ENCODE measurements around the gene IPO4.
A peak's percentile ranks its signal among the peaks of the same experiment; 100 is the strongest.

The IPO4 gene

DNA sequence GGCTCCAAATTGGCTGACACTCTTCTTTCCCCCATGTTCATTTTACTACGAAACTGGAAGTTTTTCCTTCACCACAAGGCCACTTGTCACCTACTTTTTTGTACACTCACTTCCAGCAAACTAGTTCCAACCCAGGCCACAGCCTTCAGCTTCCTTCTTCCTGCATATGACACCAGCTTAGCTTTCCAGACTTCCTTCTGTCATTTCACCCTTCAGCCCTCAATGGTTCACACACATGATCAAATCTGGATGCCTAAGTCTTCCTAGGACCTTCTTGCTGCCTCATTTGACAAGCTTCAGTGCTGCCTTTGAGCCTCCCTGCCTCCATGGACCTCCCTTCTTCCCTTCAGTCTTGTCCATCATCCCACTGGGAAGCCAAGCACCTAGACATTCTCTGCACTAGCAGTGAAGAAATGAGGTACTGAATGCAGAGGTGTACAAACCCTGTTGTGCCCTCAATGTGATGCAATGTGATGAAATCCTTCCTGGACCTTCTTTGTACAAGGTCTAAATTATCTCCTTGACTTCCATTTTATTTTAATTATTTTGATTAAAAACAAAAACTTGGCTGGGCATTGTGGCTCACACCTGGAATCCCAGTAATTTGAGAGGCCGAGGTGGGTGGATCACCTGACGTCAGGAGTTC is 21.0 kb downstream of the IPO4 start:
- H3K4me1 ChIP-seq (ENCODE audit: control insufficient read depth in 1 of 2, insufficient read depth in 2 of 2, low read length in 2 of 2): peaks cover 3 to 7% of the 10 kb centered on the region in 2 experiments
- no peak overlapping the region for H2BK12ac ChIP-seq (ENCODE audit: low read length)
- no peak overlapping the region for H3K18ac ChIP-seq (ENCODE audit: low read length)
- no peak overlapping the region for H3K4me2 ChIP-seq (ENCODE audit: low read length)
- H3K4me3 ChIP-seq (ENCODE audit: low read depth, low read length): no peak overlapping the region
- no peak overlapping the region for H4K91ac ChIP-seq (ENCODE audit: low read depth, low read length)
- no peak overlapping the region for H3K4ac ChIP-seq (ENCODE audit: low read depth, low read length)
- WGBS (ENCODE audit: extremely low coverage, insufficient coverage, insufficient read length): no CpG with 5 or more reads among the region's 3 CpGs
- peaks cover 39 to 44% of the 10 kb centered on the region in 2 experiments for H3K36me3 ChIP-seq (ENCODE audit: control insufficient read depth in 1 of 2, insufficient read depth in 2 of 2, low read length in 2 of 2)
- no peak overlapping the region for H3K14ac ChIP-seq (ENCODE audit: low read length)
- no peak overlapping the region for H3K9ac ChIP-seq (ENCODE audit: low read length)
- H3K79me2 ChIP-seq (ENCODE audit: control insufficient read depth, insufficient read depth, low read length, poor library complexity): no peaks in the 10 kb centered on the region
- H2BK5ac ChIP-seq (ENCODE audit: low read depth, low read length, poor library complexity): no peak overlapping the region
- no peaks in the 10 kb centered on the region for H3K79me1 ChIP-seq (ENCODE audit: low read length)
- no peak overlapping the region for H3K27ac ChIP-seq (ENCODE audit: low read depth, low read length)
- H4K8ac ChIP-seq (ENCODE audit: low read depth, low read length): no peak overlapping the region
- no peak overlapping the region for H2AK5ac ChIP-seq (ENCODE audit: low read length)
- H3K9me3 ChIP-seq (ENCODE audit: insufficient read depth, low read depth, low read length): no peaks in the 10 kb centered on the region
- no peak overlapping the region for H4K12ac ChIP-seq (ENCODE audit: low read depth, low read length)
- H2BK120ac ChIP-seq (ENCODE audit: insufficient read depth, low read length, poor library complexity): no peak overlapping the region
- DNase-seq: no peak
- H3K27me3 ChIP-seq (ENCODE audit: insufficient read depth, low read length): no peaks in the 10 kb centered on the region
- H3K23ac ChIP-seq (ENCODE audit: low read length): no peak overlapping the region
- no peak overlapping the region for H2AFZ ChIP-seq (ENCODE audit: insufficient read depth, low read length, poor library complexity)

GRCh38 chr14:24165785-24166184 is 22.8 kb downstream of the IPO4 start:
- H3K18ac ChIP-seq (ENCODE audit: low read length): no peak overlapping the region
- H3K79me2 ChIP-seq (ENCODE audit: control insufficient read depth, insufficient read depth, low read length, poor library complexity): peaks cover 2% of the 10 kb centered on the region
- no peak overlapping the region for H3K27ac ChIP-seq (ENCODE audit: low read depth, low read length)
- DNase-seq: no peak
- no peak overlapping the region for H3K9ac ChIP-seq (ENCODE audit: low read length)
- H3K14ac ChIP-seq (ENCODE audit: low read length): no peak overlapping the region
- no peak overlapping the region for H2BK120ac ChIP-seq (ENCODE audit: insufficient read depth, low read length, poor library complexity)
- H3K4me3 ChIP-seq (ENCODE audit: low read depth, low read length): no peak overlapping the region
- WGBS (ENCODE audit: extremely low coverage, insufficient coverage, insufficient read length): no CpG with 5 or more reads among the region's 5 CpGs
- H4K8ac ChIP-seq (ENCODE audit: low read depth, low read length): no peak overlapping the region
- no peak overlapping the region for H2AK5ac ChIP-seq (ENCODE audit: low read length)
- no peak overlapping the region for H3K4me2 ChIP-seq (ENCODE audit: low read length)
- no peaks in the 10 kb centered on the region for H3K27me3 ChIP-seq (ENCODE audit: insufficient read depth, low read length)
- peaks cover 6 to 7% of the 10 kb centered on the region in 2 experiments for H3K4me1 ChIP-seq (ENCODE audit: control insufficient read depth in 1 of 2, insufficient read depth in 2 of 2, low read length in 2 of 2)
- no peaks in the 10 kb centered on the region for H3K9me3 ChIP-seq (ENCODE audit: insufficient read depth, low read depth, low read length)
- H2BK12ac ChIP-seq (ENCODE audit: low read length): no peak overlapping the region
- H3K23ac ChIP-seq (ENCODE audit: low read length): no peak overlapping the region
- H4K91ac ChIP-seq (ENCODE audit: low read depth, low read length): no peak overlapping the region
- H3K36me3 ChIP-seq (ENCODE audit: control insufficient read depth in 1 of 2, insufficient read depth in 2 of 2, low read length in 2 of 2): peaks cover 42 to 44% of the 10 kb centered on the region in 2 experiments
- H2AFZ ChIP-seq (ENCODE audit: insufficient read depth, low read length, poor library complexity): no peak overlapping the region
- peaks cover 4% of the 10 kb centered on the region for H3K79me1 ChIP-seq (ENCODE audit: low read length)
- H2BK5ac ChIP-seq (ENCODE audit: low read depth, low read length, poor library complexity): no peak overlapping the region
- no peak overlapping the region for H4K12ac ChIP-seq (ENCODE audit: low read depth, low read length)
- no peak overlapping the region for H3K4ac ChIP-seq (ENCODE audit: low read depth, low read length)

DNA sequence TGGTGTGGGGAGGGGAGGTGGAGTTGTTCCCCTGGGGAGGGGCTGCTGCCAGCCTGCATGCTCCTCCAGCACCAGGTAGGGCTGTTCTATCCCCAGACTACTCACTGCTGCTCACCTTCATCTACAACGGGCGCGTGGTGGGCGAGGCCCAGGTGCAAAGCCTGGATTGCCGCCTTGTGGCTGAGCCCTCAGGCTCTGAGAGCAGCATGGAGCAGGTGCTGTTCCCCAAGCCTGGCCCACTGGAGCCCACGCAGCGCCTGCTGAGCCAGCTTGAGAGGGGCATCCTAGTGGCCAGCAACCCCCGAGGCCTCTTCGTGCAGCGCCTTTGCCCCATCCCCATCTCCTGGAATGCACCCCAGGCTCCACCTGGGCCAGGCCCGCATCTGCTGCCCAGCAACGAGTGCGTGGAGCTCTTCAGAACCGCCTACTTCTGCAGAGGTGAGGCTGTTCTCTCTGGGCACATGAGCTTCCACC is 24.1 kb downstream of the IPO4 start:
- H3K36me3 ChIP-seq (ENCODE audit: control insufficient read depth in 1 of 2, insufficient read depth in 2 of 2, low read length in 2 of 2): peaks cover 55 to 56% of the 10 kb centered on the region in 2 experiments
- no peak overlapping the region for H3K4ac ChIP-seq (ENCODE audit: low read depth, low read length)
- H3K14ac ChIP-seq (ENCODE audit: low read length): no peak overlapping the region
- no peaks in the 10 kb centered on the region for H3K9me3 ChIP-seq (ENCODE audit: insufficient read depth, low read depth, low read length)
- no peak overlapping the region for H3K18ac ChIP-seq (ENCODE audit: low read length)
- H3K4me1 ChIP-seq (ENCODE audit: control insufficient read depth in 1 of 2, insufficient read depth in 2 of 2, low read length in 2 of 2): peaks cover 6 to 7% of the 10 kb centered on the region in 2 experiments
- no peak overlapping the region for H3K23ac ChIP-seq (ENCODE audit: low read length)
- H3K9ac ChIP-seq (ENCODE audit: low read length): no peak overlapping the region
- peaks cover 4% of the 10 kb centered on the region for H3K79me1 ChIP-seq (ENCODE audit: low read length)
- DNase-seq: peak in 1 of 2 donors; percentile 41
- H4K8ac ChIP-seq (ENCODE audit: low read depth, low read length): no peak overlapping the region
- H2AK5ac ChIP-seq (ENCODE audit: low read length): no peak overlapping the region
- no peak overlapping the region for H2BK120ac ChIP-seq (ENCODE audit: insufficient read depth, low read length, poor library complexity)
- no peaks in the 10 kb centered on the region for H3K27me3 ChIP-seq (ENCODE audit: insufficient read depth, low read length)
- no peak overlapping the region for H4K91ac ChIP-seq (ENCODE audit: low read depth, low read length)
- no peak overlapping the region for H4K12ac ChIP-seq (ENCODE audit: low read depth, low read length)
- H3K27ac ChIP-seq (ENCODE audit: low read depth, low read length): no peak overlapping the region
- no peak overlapping the region for H2BK5ac ChIP-seq (ENCODE audit: low read depth, low read length, poor library complexity)
- no peak overlapping the region for H3K4me2 ChIP-seq (ENCODE audit: low read length)
- no peak overlapping the region for H2AFZ ChIP-seq (ENCODE audit: insufficient read depth, low read length, poor library complexity)
- no peak overlapping the region for H2BK12ac ChIP-seq (ENCODE audit: low read length)
- H3K4me3 ChIP-seq (ENCODE audit: low read depth, low read length): no peak overlapping the region
- H3K79me2 ChIP-seq (ENCODE audit: control insufficient read depth, insufficient read depth, low read length, poor library complexity): peaks cover 2% of the 10 kb centered on the region
- no CpG with 5 or more reads among the region's 14 CpGs for WGBS (ENCODE audit: extremely low coverage, insufficient coverage, insufficient read length)

GRCh38 chr14:24162093-24162492 is 26.5 kb downstream of the IPO4 start:
- H2BK5ac ChIP-seq (ENCODE audit: low read depth, low read length, poor library complexity): no peak overlapping the region
- no CpG with 5 or more reads among the region's 8 CpGs for WGBS (ENCODE audit: extremely low coverage, insufficient coverage, insufficient read length)
- no peak overlapping the region for H4K91ac ChIP-seq (ENCODE audit: low read depth, low read length)

More at GRCh38 chr14:24162093-24162492, 26.5 kb downstream of the IPO4 start:
- Histone ChIP-seq H3K27ac (ENCODE audit: low read depth, low read length) (no peak overlapping the region), H3K4me1 (ENCODE audit: control insufficient read depth in 1 of 2, insufficient read depth in 2 of 2, low read length in 2 of 2) (peaks cover 6 to 7% of the 10 kb centered on the region in 2 experiments), H3K9me3 (ENCODE audit: insufficient read depth, low read depth, low read length) (no peaks in the 10 kb centered on the region), H3K9ac (ENCODE audit: low read length) (no peak overlapping the region), H4K8ac (ENCODE audit: low read depth, low read length) (no peak overlapping the region), H3K27me3 (ENCODE audit: insufficient read depth, low read length) (no peaks in the 10 kb centered on the region), H2BK120ac (ENCODE audit: insufficient read depth, low read length, poor library complexity) (no peak overlapping the region), H3K4me3 (ENCODE audit: low read depth, low read length) (no peak overlapping the region), H3K14ac (ENCODE audit: low read length) (no peak overlapping the region), H3K79me1 (ENCODE audit: low read length) (peaks cover 4% of the 10 kb centered on the region), H3K79me2 (ENCODE audit: control insufficient read depth, insufficient read depth, low read length, poor library complexity) (peaks cover 2% of the 10 kb centered on the region), H3K4ac (ENCODE audit: low read depth, low read length) (no peak overlapping the region), H3K18ac (ENCODE audit: low read length) (no peak overlapping the region), H4K12ac (ENCODE audit: low read depth, low read length) (no peak overlapping the region), H3K23ac (ENCODE audit: low read length) (no peak overlapping the region), H3K4me2 (ENCODE audit: low read length) (peak overlapping the region; percentile 71), H2BK12ac (ENCODE audit: low read length) (no peak overlapping the region), H2AK5ac (ENCODE audit: low read length) (peak overlapping the region; percentile 65), H3K36me3 (ENCODE audit: control insufficient read depth in 1 of 2, insufficient read depth in 2 of 2, low read length in 2 of 2) (peaks cover 64 to 67% of the 10 kb centered on the region in 2 experiments), H2AFZ (ENCODE audit: insufficient read depth, low read length, poor library complexity) (no peak overlapping the region)
- no peak for DNase-seq

All from trophoblast cell (in vitro differentiated cells and primary cell).